ENCODE data around the gene ZC2HC1C.

The ZC2HC1C gene

GRCh38 chr14:75032939-75033338 is 36.5 kb upstream of the ZC2HC1C start:
- H3K4me3 ChIP-seq (ENCODE audit: low read depth, low read length): no peak overlapping the region
- DNase-seq (ENCODE audit: low read depth): no peak
- no peak for TF ChIP-seq CTCF (IDR thresholded peaks at IDR 0.05; ENCODE audit: low read depth, low read length, missing control alignments)

GRCh38 chr14:75040507-75040906 is 28.9 kb upstream of the ZC2HC1C start:
- DNase-seq (ENCODE audit: low read depth): no peak
- no peak overlapping the region for H3K4me3 ChIP-seq (ENCODE audit: low read depth, low read length)
- TF ChIP-seq CTCF (IDR thresholded peaks at IDR 0.05; ENCODE audit: low read depth, low read length, missing control alignments): no peak

- no peak for DNase-seq (ENCODE audit: low read depth)
- TF ChIP-seq CTCF (IDR thresholded peaks at IDR 0.05; ENCODE audit: low read depth, low read length, missing control alignments): no peak
- H3K4me3 ChIP-seq (ENCODE audit: low read depth, low read length): no peak overlapping the region
Measured at GRCh38 chr14:75040959-75041358, 28.5 kb upstream of the ZC2HC1C start.

- no peak for TF ChIP-seq CTCF (IDR thresholded peaks at IDR 0.05; ENCODE audit: low read depth, low read length, missing control alignments)
- no peak overlapping the region for H3K4me3 ChIP-seq (ENCODE audit: low read depth, low read length)
- no peak for DNase-seq (ENCODE audit: low read depth)
Measured at GRCh38 chr14:75041613-75042012, 27.8 kb upstream of the ZC2HC1C start.

GRCh38 chr14:75042035-75042434 is 27.4 kb upstream of the ZC2HC1C start:
- no peak overlapping the region for H3K4me3 ChIP-seq (ENCODE audit: low read depth, low read length)
- no peak for DNase-seq (ENCODE audit: low read depth)
- TF ChIP-seq CTCF (IDR thresholded peaks at IDR 0.05; ENCODE audit: low read depth, low read length, missing control alignments): no peak

- no peak for TF ChIP-seq CTCF (IDR thresholded peaks at IDR 0.05; ENCODE audit: low read depth, low read length, missing control alignments)
- no peak for DNase-seq (ENCODE audit: low read depth)
- H3K4me3 ChIP-seq (ENCODE audit: low read depth, low read length): no peak overlapping the region
Measured at GRCh38 chr14:75044322-75044721, 25.1 kb upstream of the ZC2HC1C start.

GRCh38 chr14:75044752-75045151 is 24.7 kb upstream of the ZC2HC1C start:
- no peak for DNase-seq (ENCODE audit: low read depth)
- no peak for TF ChIP-seq CTCF (IDR thresholded peaks at IDR 0.05; ENCODE audit: low read depth, low read length, missing control alignments)
- H3K4me3 ChIP-seq (ENCODE audit: low read depth, low read length): no peak overlapping the region

All from GM12864 (cell line).